Upper lobe of right lung (tissue), 1 donor: ENCODE measurements around the gene OMP. TPM values are rescaled to one million over a fixed set of nuclear protein-coding genes. Genes with fewer than 3 reads are reported as not detected.

Experiments used
- ATAC-seq: fragments of 200-7000 bp; cut with Tn5 transposase; one replicate; pipeline ENCODE4 v1.9.1; 2020; ENCODE audit warnings: mild to moderate bottlenecking, moderate library complexity
- DNase-seq: peaks from one replicate; pipeline ENCODE4 v3.0.0-alpha.2; 2020
- H3K27ac ChIP-seq: fragments of 200-600 bp; one replicate; pipeline ENCODE4 v1.8.0; 2022
- H3K27me3 ChIP-seq: fragments of 200-600 bp; one replicate; pipeline ENCODE4 v1.8.0; 2022; ENCODE audit warnings: mild to moderate bottlenecking
- H3K36me3 ChIP-seq: fragments of 200-600 bp; one replicate; pipeline ENCODE4 v1.8.0; 2022
- H3K4me1 ChIP-seq: fragments of 200-600 bp; one replicate; pipeline ENCODE4 v1.8.0; 2022
- H3K4me3 ChIP-seq: fragments of 200-600 bp; one replicate; pipeline ENCODE4 v1.8.0; 2022; ENCODE audit warnings: mild to moderate bottlenecking
- H3K9me3 ChIP-seq: fragments of 200-600 bp; one replicate; pipeline ENCODE4 v1.8.0; 2022
- intact Hi-C: fragments of 100-400 bp; cut with DNase I; formaldehyde crosslinking; loops from one replicate; pipeline ENCODE4 v1.11.0; 2022
- total RNA-seq: library from RNA; stranded (reverse); fragmentation: NEBNext Ultra II Directional; extraction: Animal tissue kit (Norgen Biotek cat#: 25700); gene quantifications from one replicate; pipeline ENCODE4 v1.2.1, GENCODE V29; 2021
- TF ChIP-seq, protein P1 (sequence below): fragments of 200-600 bp; IDR thresholded peaks from one replicate; pipeline ENCODE4 v1.8.0; 2022; ENCODE audit warnings: antibody characterized with exemption
- donor health status: DM: no; HTN: yes; CAD: no; lungs with severe emphysema.

OMP gene
- total RNA-seq, 1 donor from 2014 or later = not detected

DNA sequence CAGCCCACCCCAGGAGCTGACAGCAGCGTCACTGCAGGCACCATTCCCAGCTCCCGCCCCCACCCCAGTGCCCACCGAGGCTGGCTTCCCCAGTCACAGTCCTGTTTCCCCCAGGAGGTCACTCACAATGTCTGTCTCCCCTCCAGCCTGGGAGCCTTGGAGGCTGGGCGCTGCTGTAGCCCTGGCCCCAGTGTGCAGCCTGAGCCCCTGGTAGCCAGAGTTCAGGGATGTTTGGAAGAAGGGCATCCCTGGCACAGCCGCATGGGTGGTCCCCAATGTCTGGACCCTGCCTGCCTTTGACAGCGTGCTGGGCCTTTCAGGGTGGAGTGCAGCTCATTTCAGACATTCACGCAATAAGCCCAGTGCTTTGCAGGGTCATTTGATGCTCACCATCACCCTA lies 31.6 kb upstream of the OMP start:
- Histone ChIP-seq H3K4me3 (no peak overlapping the region), H3K27me3 (no peaks in the 10 kb centered on the region), H3K9me3 (no peaks in the 10 kb centered on the region), H3K4me1 (peaks cover 38% of the 10 kb centered on the region), H3K36me3 (no peaks in the 10 kb centered on the region), H3K27ac (no peak overlapping the region)
- intact Hi-C loops = no loop called here
- ATAC-seq (no peak), DNase-seq (peak; percentile 32)
- TF ChIP-seq, protein P1, sequence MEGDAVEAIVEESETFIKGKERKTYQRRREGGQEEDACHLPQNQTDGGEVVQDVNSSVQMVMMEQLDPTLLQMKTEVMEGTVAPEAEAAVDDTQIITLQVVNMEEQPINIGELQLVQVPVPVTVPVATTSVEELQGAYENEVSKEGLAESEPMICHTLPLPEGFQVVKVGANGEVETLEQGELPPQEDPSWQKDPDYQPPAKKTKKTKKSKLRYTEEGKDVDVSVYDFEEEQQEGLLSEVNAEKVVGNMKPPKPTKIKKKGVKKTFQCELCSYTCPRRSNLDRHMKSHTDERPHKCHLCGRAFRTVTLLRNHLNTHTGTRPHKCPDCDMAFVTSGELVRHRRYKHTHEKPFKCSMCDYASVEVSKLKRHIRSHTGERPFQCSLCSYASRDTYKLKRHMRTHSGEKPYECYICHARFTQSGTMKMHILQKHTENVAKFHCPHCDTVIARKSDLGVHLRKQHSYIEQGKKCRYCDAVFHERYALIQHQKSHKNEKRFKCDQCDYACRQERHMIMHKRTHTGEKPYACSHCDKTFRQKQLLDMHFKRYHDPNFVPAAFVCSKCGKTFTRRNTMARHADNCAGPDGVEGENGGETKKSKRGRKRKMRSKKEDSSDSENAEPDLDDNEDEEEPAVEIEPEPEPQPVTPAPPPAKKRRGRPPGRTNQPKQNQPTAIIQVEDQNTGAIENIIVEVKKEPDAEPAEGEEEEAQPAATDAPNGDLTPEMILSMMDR = no peak

DNA sequence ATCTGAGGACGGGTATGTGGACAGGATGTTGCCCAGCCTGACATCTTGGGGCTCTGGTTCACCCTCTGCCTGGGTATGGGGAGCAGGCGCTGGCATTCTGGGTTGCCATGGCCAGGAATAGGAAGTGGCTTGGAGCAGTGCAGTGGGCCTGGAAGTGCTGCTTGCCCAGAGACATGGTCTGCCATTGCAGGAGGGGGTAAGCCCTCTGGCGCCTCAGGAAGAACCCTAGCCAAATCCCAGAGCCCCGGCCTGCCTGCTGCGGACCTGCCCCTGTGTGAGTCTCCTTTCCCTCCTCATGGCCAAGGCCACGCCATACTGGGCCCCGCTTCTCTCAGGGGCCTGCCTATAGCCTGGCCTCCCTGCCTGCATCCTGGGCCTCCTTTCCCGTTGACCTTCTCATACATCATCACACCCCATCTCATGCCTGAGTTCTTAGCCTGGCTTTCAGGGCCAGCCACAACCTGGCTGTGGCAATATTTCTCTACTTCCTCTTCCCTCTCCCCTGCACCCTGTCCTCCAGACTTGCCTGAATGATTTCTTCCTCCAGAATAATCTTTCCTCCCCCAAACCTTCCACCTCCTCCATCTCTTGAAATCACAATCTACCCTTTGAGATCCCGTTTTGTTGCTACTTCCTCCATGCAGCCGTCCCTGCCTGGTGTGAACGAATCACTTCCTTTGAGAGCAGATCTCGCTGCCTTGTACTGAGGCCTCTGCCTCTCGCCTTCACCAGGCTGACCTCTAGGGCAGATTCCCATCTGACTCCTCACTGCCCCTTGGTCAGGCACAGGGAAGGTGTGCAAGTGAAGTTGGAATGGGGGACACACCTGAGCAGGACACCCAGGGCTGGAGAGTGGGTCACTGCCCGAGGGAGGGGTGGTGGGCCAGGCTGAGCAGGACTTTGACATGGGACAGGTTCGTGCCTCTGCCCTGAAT lies 30.7 kb upstream of the OMP start:
- ATAC-seq = peak; percentile 5
- H3K4me1 ChIP-seq = peaks cover 38% of the 10 kb centered on the region
- TF ChIP-seq, protein P1 = no peak

DNA sequence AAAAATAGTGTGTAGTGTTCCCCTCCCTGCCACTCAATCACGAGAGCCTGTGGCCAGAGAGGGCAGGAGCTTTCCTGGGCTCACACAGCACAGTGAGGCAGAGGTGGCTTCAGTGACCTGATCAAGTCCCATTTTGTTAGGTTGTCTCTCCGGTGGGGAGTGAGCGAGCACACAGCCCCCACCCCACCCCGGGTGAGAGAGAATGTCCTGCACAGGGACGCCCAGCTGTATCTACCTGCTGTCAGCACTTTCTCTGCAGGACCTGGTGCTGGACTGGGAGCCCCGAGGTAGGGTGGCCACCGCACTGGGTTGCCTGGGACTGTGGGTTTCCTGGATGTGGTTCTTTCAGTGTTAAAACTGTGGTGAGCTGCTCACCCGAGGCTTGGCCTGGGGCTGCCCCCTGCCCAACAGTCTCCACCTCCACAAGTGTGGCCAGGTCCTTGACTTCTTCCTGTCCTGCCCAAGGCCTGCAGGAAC lies 29.8 kb upstream of the OMP start:
- TF ChIP-seq, protein P1 = no peak
- Histone ChIP-seq H3K27me3 (no peaks in the 10 kb centered on the region), H3K9me3 (no peaks in the 10 kb centered on the region), H3K4me3 (no peak overlapping the region), H3K4me1 (peaks cover 38% of the 10 kb centered on the region), H3K27ac (peak overlapping the region; percentile 85), H3K36me3 (no peaks in the 10 kb centered on the region)
- DNase-seq = no peak
- intact Hi-C loops = no loop called here
- no peak for ATAC-seq

More for the DNA sequence above, 30.7 kb upstream of the OMP start:
- peak; percentile 53 for DNase-seq
- intact Hi-C loops = no loop called here
- Histone ChIP-seq H3K27ac (peak overlapping the region; percentile 85), H3K9me3 (no peaks in the 10 kb centered on the region), H3K4me3 (no peak overlapping the region), H3K36me3 (no peaks in the 10 kb centered on the region), H3K27me3 (no peaks in the 10 kb centered on the region)

DNA sequence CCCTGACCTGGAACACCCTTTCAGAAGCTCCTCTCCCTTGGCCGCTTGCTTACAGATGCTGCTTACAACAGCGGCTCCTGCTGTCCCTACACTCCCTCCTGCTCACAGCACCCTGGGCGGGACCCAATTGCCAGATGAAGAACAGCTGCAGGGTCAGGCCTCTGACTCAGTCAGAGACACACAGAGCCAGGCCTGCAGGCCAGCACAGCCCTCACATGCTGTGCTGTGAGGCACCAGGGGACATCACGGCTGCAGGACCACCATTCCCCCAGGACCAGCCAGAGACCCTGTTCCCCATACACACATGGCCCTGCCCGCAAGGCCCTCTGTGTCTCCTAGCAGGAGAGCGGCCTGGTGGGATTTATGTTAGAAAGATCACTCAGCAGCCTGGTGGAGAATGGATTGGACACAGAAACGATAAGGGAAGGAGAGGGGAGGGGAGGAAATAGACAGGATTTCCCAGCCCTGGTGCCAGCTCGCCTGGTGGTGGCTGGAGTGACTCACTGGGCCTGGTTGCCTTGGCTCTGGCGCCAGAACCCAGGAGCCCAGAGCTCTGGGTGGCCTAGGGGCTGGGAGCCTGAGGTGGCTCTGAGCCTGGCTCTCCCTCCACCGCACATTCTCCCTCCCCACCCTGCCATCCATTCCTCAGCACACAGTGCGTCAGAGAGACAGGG lies 29.2 kb upstream of the OMP start:
- ATAC-seq (peak; percentile 71), DNase-seq (peak; percentile 74)
- H3K4me1 ChIP-seq = peaks cover 38% of the 10 kb centered on the region
- no peak overlapping the region for H3K4me3 ChIP-seq
- no peaks in the 10 kb centered on the region for H3K27me3 ChIP-seq
- no peaks in the 10 kb centered on the region for H3K36me3 ChIP-seq
- H3K27ac ChIP-seq = peak overlapping the region; percentile 85
- no peaks in the 10 kb centered on the region for H3K9me3 ChIP-seq
- intact Hi-C loops = no loop called here
- TF ChIP-seq, protein P1 = peak; percentile 43

DNA sequence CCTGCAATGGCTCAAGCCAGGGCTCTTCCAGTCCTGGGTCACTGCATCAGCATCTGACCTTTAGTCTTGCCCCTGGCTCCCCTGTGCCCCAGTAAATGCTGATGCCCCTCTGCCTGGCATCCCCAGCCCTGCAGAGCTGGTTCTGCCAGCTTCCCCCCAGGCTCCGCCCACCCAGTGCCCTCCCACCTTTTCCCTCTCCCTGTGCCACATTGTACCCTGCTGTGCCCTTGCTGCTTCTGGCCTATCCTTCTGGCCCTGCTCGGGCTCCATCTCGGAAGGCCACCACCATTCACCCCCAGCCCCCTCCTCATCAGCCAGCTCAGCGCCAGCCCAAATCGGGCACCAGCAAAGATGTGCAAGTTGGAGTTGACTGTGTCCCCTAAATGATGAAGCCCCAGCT lies 28.4 kb upstream of the OMP start:
- ATAC-seq = no peak
- H3K4me1 ChIP-seq = peaks cover 38% of the 10 kb centered on the region
- intact Hi-C loops = no loop called here
- no peaks in the 10 kb centered on the region for H3K36me3 ChIP-seq
- H3K27me3 ChIP-seq = no peaks in the 10 kb centered on the region
- peak overlapping the region; percentile 85 for H3K27ac ChIP-seq
- TF ChIP-seq, protein P1 = no peak
- no peak overlapping the region for H3K4me3 ChIP-seq
- peak; percentile 64 for DNase-seq
- H3K9me3 ChIP-seq = no peaks in the 10 kb centered on the region
